HG03045 (cell line): ENCODE measurements around the gene NEK8.

Experiments used
- ATAC-seq: cut with Tn5 transposase; IDR thresholded peaks from one replicate; pipeline ENCODE4 v1.9.1; 2021; ENCODE audit warnings: mild to moderate bottlenecking, moderate library complexity; ENCODE audit not compliant: unreplicated experiment

NEK8 gene

GRCh38 chr17:28728364-28729200, at the start of gene NEK8:
TSS of gene NEK8 (plus strand) at chr17:28728788. CDS start at chr17:28728814, 26 bp downstream.
- peak; percentile 56 for ATAC-seq

- ATAC-seq, result no peak
Measured at GRCh38 chr17:28682655-28683054, 45.9 kb upstream of the NEK8 start.

- ATAC-seq, result no peak
Measured at GRCh38 chr17:28684963-28685362, 43.6 kb upstream of the NEK8 start.

GRCh38 chr17:28685366-28685765, 43.2 kb upstream of the NEK8 start:
- ATAC-seq, result no peak

GRCh38 chr17:28686296-28686695, 42.3 kb upstream of the NEK8 start:
- ATAC-seq, result no peak

- no peak for ATAC-seq
Measured at GRCh38 chr17:28688481-28688880, 40.1 kb upstream of the NEK8 start.

GRCh38 chr17:28689011-28689410, 39.6 kb upstream of the NEK8 start:
- ATAC-seq, result no peak

- ATAC-seq, result no peak
Measured at GRCh38 chr17:28693869-28694268, 34.7 kb upstream of the NEK8 start.

GRCh38 chr17:28698253-28698941, 30.2 kb upstream of the NEK8 start:
- ATAC-seq, result no peak

GRCh38 chr17:28700278-28700677, 28.3 kb upstream of the NEK8 start:
- ATAC-seq, result no peak

- ATAC-seq, result no peak
Measured at GRCh38 chr17:28700830-28701492, 27.6 kb upstream of the NEK8 start.

- no peak for ATAC-seq
Measured at GRCh38 chr17:28702026-28702751, 26.4 kb upstream of the NEK8 start.

GRCh38 chr17:28702752-28703150, 25.8 kb upstream of the NEK8 start:
- no peak for ATAC-seq

GRCh38 chr17:28703552-28704218, 24.9 kb upstream of the NEK8 start:
- ATAC-seq, result no peak

- ATAC-seq, result no peak
Measured at GRCh38 chr17:28704219-28704858, 24.2 kb upstream of the NEK8 start.

GRCh38 chr17:28705074-28705659, 23.4 kb upstream of the NEK8 start:
- ATAC-seq, result no peak

- no peak for ATAC-seq
Measured at GRCh38 chr17:28705728-28706334, 22.8 kb upstream of the NEK8 start.

- ATAC-seq, result no peak
Measured at GRCh38 chr17:28706471-28707338, 21.9 kb upstream of the NEK8 start.
